Measurements from ENCODE around the gene ZCCHC10.
"Not testable (repeated sequence)": the region's sequence is repeated elsewhere in the genome, so short reads cannot be mapped to it uniquely, and the experiment has no call there.

The ZCCHC10 gene

DNA sequence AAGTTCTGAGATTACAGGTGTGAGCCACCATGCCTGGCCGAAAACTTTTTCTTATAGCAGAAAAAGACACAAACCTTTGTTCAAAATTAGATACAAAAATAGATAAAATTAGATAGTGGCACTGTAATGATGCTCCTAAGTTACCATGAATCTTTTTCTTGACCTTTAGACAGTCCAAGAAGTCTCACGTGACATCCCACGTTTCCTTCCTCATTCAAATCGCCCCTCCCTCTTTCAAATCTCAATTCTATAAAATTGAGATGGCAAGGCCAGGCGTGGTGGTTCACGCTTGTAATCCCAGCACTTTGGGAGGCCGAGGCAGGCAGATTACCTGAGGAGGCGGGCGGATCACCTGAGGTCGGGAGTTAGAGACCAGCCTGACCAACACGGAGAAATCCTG is 7.7 kb upstream of the ZCCHC10 start:
- Histone ChIP-seq H3K27me3 (no peaks in the 10 kb centered on the region), H3K4me1 (no peaks in the 10 kb centered on the region), H3K4me3 (ENCODE audit: low read depth, low read length) (no peak overlapping the region), H3K36me3 (no peaks in the 10 kb centered on the region), H3K9me3 (no peaks in the 10 kb centered on the region)
- TF ChIP-seq CTCF (IDR thresholded peaks at IDR 0.05; ENCODE audit: low read depth, low read length), result no peak
- DNase-seq, result no peak

- no peak for DNase-seq
- H3K36me3 ChIP-seq, result no peaks in the 10 kb centered on the region
- H3K9me3 ChIP-seq, result no peaks in the 10 kb centered on the region
- no peaks in the 10 kb centered on the region for H3K4me1 ChIP-seq
- H3K4me3 ChIP-seq (ENCODE audit: low read depth, low read length), result no peak overlapping the region
- no peak for TF ChIP-seq CTCF (IDR thresholded peaks at IDR 0.05; ENCODE audit: low read depth, low read length)
- H3K27me3 ChIP-seq, result no peaks in the 10 kb centered on the region
Measured at GRCh38 chr5:133032852-133033742, 6.7 kb upstream of the ZCCHC10 start.

DNA sequence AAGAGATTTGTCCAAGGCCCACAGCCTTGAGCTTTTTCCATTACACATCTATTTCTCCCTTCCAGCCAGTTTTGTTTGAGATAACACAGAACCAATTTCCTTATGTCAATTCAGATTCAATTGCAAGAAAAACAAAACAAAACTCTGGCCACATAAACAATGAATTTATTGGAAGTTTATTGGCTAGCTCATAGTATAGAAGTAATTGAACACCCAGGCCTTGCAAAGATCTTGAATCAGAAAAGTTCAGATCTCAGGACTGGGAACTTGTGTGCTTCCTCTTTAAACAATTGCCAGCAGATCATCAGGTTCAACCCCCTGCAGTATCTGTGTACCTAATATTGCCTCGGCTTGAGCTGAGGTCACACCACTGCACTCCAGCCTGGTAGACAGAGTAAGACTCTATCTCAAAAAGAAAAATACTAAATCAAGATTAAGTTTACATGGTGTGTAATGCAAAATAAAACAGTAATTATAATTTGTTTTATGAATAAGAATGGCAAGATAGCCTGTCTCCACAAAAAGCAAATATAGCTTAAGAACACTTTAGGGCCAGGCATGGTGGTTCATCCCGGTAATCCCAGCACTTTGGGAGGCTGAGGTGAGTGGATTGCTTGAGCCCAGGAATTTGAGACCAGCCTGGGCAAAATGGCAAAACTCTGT is 4.1 kb upstream of the ZCCHC10 start:
- H3K9me3 ChIP-seq, result no peaks in the 10 kb centered on the region
- no peak overlapping the region for H3K4me3 ChIP-seq (ENCODE audit: low read depth, low read length)
- no peaks in the 10 kb centered on the region; the same call in 1 of the 2 replicates for H3K4me1 ChIP-seq
- no peaks in the 10 kb centered on the region for H3K27me3 ChIP-seq
- no peak for DNase-seq
- TF ChIP-seq CTCF (IDR thresholded peaks at IDR 0.05; ENCODE audit: low read depth, low read length), result no peak
- H3K36me3 ChIP-seq, result no peaks in the 10 kb centered on the region

DNA sequence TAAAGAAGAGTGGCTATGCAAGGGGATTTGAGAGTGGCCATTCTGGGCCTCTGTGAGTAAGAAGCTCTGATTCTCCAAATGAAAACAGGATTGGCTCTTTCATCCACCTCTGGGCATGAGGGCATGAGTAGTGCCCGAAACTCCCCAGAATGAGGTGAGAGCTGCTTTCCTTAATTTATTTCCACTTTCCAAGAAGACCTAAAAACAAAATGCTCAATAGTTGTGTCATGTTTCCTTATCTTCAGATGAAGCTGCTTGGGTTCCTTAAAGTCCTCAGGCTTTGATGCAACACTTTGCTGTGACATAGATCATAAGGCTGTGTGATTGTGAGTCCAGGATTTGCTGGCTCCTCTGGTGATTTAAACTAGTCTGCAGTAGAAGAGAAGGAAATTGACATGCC is 3.1 kb upstream of the ZCCHC10 start:
- Histone ChIP-seq H3K9me3 (no peaks in the 10 kb centered on the region), H3K4me1 (no peaks in the 10 kb centered on the region; the same call in 1 of the 2 replicates), H3K4me3 (ENCODE audit: low read depth, low read length) (no peak overlapping the region), H3K27me3 (no peaks in the 10 kb centered on the region), H3K36me3 (no peaks in the 10 kb centered on the region; the same call in 1 of the 2 replicates)
- no peak for DNase-seq
- no peak for TF ChIP-seq CTCF (IDR thresholded peaks at IDR 0.05; ENCODE audit: low read depth, low read length)

DNA sequence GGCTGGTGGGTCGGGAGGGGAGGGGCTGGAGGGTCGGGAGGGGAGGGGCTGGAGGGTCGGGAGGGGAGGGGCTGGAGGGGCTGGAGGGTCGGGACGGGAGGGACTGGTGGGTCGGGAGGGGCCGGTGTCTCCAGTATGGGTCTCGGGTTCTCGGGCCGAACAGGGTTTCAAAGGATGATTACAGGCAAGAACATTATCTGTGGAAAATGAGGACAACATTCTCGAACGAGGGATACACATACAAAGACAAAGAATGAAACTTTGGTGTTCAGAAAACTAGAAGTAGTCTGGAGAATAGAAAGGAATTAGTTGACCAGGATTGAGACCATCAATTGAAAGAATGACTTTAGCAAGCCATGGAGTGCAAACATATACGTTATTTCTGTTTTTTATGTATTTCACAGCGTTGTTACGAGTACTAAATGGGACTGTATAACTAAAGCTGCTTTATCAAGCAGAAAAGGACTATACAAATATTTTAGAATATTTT is 360 bp upstream of the ZCCHC10 start:
- Histone ChIP-seq H3K4me1 (no peaks in the 10 kb centered on the region; the same call in 1 of the 2 replicates), H3K9me3 (no peaks in the 10 kb centered on the region), H3K27me3 (no peaks in the 10 kb centered on the region), H3K36me3 (peaks cover 8% of the 10 kb centered on the region; the same call in 1 of the 2 replicates), H3K4me3 (ENCODE audit: low read depth, low read length) (peak overlapping the region; percentile 96)
- TF ChIP-seq CTCF (IDR thresholded peaks at IDR 0.05; ENCODE audit: low read depth, low read length), result no peak
- DNase-seq, result no peak

DNA sequence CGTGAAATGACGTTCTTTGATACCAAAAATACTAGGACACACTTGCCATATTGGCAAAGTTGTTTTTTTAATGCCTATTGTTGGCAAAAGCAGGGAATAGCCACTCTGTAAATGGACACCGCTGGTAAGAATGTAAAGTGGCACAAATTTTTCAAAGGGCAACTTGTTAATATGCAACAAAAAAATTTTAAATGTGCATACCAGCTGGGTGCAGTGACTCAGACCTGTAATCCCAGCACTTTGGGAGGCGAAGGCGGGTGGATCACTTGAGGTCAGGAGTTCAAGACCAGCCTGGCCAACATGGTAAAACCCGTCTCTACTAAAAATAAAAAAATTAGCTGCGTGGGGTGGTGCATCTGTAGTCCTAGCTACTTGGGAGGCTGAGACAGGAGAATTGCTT is 6.9 kb downstream of the ZCCHC10 start:
- DNase-seq; H3K4me1 ChIP-seq; H3K27me3 ChIP-seq; H3K9me3 ChIP-seq; H3K4me3 ChIP-seq (ENCODE audit: low read depth, low read length): not testable (repeated sequence)
- peaks cover 14% of the 10 kb centered on the region for H3K36me3 ChIP-seq
